ENCODE results near the gene DOLPP1. TPM values are rescaled to one million over a fixed set of nuclear protein-coding genes. Genes with fewer than 3 reads are reported as not detected.
"Not testable (repeated sequence)": the region's sequence is repeated elsewhere in the genome, so short reads cannot be mapped to it uniquely, and the experiment has no call there.

The DOLPP1 gene
- total RNA-seq, 1 donor from 2014 or later = 15.5 TPM

DNA sequence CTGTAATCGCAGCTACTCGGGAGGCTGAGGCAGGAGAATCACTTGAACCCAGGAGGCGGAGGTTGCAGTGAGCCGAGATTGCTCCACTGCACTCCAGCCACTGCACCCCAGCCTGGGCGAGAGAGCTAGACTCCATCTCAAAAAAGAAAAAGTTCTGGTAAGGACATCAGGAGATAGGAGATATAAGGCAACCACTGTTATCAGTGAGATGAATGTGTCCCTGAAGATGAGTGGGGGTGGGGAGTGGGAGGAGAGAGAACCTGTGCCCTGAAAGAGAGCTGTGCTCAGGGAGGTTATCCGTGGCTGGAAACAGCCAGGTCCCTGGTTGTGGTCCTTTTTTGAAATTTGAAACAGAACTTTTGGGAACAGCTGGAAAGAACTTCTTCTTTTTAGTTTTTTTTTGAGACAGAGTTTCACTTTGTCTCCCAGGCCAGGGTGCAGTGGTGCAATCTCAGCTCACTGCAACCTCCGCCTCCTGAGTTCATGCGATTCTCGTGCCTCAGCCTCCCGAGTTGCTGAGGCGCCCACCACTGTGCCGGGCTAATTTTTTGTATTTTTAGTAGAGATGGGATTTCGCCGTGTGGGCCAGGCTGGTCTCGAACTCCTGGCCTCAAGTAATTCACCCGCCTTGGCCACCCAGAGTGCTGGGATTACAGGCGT is 32.9 kb downstream of the DOLPP1 start:
- no peak for DNase-seq (ENCODE audit: low read depth)
- H3K27me3 ChIP-seq (ENCODE audit: control insufficient read depth, insufficient read depth, low read length) = no peaks in the 10 kb centered on the region
- H3K4me3 ChIP-seq (ENCODE audit: low read depth, low read length) = no peak overlapping the region
- TF ChIP-seq, protein P1, sequence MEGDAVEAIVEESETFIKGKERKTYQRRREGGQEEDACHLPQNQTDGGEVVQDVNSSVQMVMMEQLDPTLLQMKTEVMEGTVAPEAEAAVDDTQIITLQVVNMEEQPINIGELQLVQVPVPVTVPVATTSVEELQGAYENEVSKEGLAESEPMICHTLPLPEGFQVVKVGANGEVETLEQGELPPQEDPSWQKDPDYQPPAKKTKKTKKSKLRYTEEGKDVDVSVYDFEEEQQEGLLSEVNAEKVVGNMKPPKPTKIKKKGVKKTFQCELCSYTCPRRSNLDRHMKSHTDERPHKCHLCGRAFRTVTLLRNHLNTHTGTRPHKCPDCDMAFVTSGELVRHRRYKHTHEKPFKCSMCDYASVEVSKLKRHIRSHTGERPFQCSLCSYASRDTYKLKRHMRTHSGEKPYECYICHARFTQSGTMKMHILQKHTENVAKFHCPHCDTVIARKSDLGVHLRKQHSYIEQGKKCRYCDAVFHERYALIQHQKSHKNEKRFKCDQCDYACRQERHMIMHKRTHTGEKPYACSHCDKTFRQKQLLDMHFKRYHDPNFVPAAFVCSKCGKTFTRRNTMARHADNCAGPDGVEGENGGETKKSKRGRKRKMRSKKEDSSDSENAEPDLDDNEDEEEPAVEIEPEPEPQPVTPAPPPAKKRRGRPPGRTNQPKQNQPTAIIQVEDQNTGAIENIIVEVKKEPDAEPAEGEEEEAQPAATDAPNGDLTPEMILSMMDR (IDR thresholded peaks at IDR 0.05; ENCODE audit: insufficient read depth, low read length, poor library complexity, severe bottlenecking) = no peak
- H3K36me3 ChIP-seq (ENCODE audit: control insufficient read depth, insufficient read depth, low read length) = no peaks in the 10 kb centered on the region

DNA sequence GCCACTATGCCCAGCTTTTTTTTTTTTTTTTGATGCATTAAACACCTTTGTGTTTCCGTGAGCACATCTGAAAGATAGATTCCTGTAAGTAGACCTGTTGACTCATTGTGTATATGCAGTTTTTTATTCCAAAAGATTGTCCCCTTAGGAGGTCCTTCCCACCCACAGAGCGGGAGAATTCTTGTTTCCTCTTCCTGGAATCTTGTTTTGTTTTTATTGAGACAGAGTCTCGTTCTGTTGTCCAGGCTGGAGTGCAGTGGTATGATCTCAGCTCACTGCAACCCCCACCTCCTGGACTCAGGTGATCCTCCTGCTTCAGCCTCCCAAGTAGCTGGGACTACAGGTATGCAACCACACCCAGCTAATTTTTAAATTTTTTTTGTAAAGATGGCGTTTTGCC is 37.9 kb downstream of the DOLPP1 start:
- no peak for DNase-seq (ENCODE audit: low read depth)
- H3K36me3 ChIP-seq (ENCODE audit: control insufficient read depth, insufficient read depth, low read length) = no peaks in the 10 kb centered on the region
- TF ChIP-seq, protein P1 (IDR thresholded peaks at IDR 0.05; ENCODE audit: insufficient read depth, low read length, poor library complexity, severe bottlenecking) = no peak
- H3K4me3 ChIP-seq (ENCODE audit: low read depth, low read length) = no peak overlapping the region
- H3K27me3 ChIP-seq (ENCODE audit: control insufficient read depth, insufficient read depth, low read length) = no peaks in the 10 kb centered on the region

DNA sequence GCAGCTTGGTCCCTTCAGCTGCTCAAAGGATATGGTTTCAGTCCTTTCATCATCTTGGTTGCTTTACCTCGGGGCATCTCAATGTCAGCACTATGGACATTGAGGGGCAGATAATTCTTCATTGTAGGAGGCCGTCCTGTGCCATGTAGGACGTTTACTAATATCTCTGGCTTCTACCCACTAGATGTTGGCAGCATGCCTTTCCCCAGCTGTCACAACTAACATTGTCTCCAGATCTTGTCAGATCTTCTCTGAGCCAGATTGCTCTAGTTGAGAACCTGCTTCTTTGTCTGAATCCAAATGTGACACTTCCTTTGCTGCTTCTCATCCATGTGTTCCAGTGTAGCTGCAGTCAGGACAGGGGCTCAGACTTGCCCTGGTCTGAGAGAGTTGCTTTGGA is 40.6 kb downstream of the DOLPP1 start:
- no peak overlapping the region for H3K4me3 ChIP-seq (ENCODE audit: low read depth, low read length)
- DNase-seq (ENCODE audit: low read depth) = no peak
- no peaks in the 10 kb centered on the region for H3K27me3 ChIP-seq (ENCODE audit: control insufficient read depth, insufficient read depth, low read length)
- no peaks in the 10 kb centered on the region for H3K36me3 ChIP-seq (ENCODE audit: control insufficient read depth, insufficient read depth, low read length)
- TF ChIP-seq, protein P1 (IDR thresholded peaks at IDR 0.05; ENCODE audit: insufficient read depth, low read length, poor library complexity, severe bottlenecking) = no peak

DNA sequence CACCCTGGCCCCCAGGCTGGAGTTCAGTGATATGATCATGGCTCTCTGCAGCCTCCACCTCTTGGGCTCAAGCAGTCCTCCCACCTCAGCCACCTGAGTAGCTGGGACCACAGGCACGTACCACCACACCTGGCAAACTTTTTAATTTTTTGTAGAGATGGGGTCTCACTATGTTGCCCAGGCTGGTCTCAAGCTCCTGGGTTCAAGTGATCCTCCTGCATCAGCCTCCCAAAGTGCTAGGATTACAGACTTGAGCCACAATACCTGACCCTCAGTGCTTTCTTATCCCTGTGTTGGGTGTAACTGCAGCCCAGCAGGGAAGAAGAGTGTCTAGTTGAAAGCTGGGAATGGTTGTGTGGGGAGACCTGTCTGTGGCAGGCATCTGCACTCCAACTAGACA is 41.2 kb downstream of the DOLPP1 start:
- Histone ChIP-seq H3K36me3 (ENCODE audit: control insufficient read depth, insufficient read depth, low read length) (no peaks in the 10 kb centered on the region), H3K27me3 (ENCODE audit: control insufficient read depth, insufficient read depth, low read length) (no peaks in the 10 kb centered on the region), H3K4me3 (ENCODE audit: low read depth, low read length) (no peak overlapping the region)
- TF ChIP-seq, protein P1 (IDR thresholded peaks at IDR 0.05; ENCODE audit: insufficient read depth, low read length, poor library complexity, severe bottlenecking) = no peak
- DNase-seq (ENCODE audit: low read depth) = no peak

DNA sequence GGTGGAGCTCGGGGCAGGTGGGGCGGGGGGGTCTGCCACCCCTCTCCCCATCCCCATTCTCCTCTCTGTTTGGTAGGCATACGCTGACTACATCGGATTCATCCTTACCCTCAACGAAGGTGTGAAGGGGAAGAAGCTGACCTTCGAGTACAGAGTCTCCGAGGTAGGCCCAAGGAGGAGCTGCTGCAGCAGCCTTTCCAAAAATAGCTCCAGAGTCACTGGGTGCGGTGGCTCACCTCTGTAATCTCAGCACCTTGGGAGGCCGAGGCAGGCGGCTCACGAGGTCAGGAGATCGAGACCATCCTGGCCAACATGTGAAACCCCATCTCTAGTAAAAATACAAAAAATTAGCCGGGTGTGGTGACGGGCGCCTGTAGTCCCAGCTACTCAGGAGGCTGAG is 42.1 kb downstream of the DOLPP1 start:
- H3K36me3 ChIP-seq (ENCODE audit: control insufficient read depth, insufficient read depth, low read length); DNase-seq (ENCODE audit: low read depth); H3K27me3 ChIP-seq (ENCODE audit: control insufficient read depth, insufficient read depth, low read length); H3K4me3 ChIP-seq (ENCODE audit: low read depth, low read length): not testable (repeated sequence)

DNA sequence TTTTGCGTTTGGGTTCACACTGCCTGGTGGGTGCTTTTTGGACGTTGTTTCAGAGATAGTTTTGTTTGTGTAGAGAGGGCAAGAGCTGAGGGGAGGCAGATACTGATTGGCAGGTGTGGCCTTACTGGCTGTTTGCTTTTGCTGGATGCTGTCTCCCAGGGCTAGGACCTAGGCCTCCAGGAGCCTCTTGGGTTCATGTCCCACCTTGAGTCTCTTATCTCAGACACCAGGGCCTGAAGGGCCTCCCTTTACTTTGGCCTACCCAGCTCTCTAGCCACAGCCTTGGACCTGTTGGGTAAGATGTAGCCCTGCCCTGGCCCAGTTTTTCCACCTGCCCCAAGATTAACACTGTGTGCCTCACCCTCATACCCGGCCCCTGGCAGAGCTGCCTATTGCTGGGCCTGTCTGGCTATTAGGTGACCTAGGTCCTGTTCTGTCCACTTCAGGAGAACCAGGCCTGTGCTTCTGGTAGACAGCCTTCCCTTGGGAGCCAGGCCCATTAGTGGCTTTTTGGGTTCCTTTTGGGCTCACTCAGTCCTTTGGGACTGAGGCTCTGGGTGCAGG is 43.7 kb downstream of the DOLPP1 start:
- no peak for DNase-seq (ENCODE audit: low read depth)
- H3K36me3 ChIP-seq (ENCODE audit: control insufficient read depth, insufficient read depth, low read length) = no peaks in the 10 kb centered on the region
- TF ChIP-seq, protein P1 (IDR thresholded peaks at IDR 0.05; ENCODE audit: insufficient read depth, low read length, poor library complexity, severe bottlenecking) = no peak
- H3K27me3 ChIP-seq (ENCODE audit: control insufficient read depth, insufficient read depth, low read length) = no peaks in the 10 kb centered on the region
- H3K4me3 ChIP-seq (ENCODE audit: low read depth, low read length) = no peak overlapping the region

Measured in kidney epithelial cell (primary cell).